ENCODE data around the gene MMP28. TPM values are rescaled to one million over a fixed set of nuclear protein-coding genes. Genes with fewer than 3 reads are reported as not detected.

Gene MMP28
- total and polyA plus RNA-seq, 2 donors (not counting 1 experiment from before 2014, with no cell fraction given), result 1.1 to 4.6 TPM

DNA sequence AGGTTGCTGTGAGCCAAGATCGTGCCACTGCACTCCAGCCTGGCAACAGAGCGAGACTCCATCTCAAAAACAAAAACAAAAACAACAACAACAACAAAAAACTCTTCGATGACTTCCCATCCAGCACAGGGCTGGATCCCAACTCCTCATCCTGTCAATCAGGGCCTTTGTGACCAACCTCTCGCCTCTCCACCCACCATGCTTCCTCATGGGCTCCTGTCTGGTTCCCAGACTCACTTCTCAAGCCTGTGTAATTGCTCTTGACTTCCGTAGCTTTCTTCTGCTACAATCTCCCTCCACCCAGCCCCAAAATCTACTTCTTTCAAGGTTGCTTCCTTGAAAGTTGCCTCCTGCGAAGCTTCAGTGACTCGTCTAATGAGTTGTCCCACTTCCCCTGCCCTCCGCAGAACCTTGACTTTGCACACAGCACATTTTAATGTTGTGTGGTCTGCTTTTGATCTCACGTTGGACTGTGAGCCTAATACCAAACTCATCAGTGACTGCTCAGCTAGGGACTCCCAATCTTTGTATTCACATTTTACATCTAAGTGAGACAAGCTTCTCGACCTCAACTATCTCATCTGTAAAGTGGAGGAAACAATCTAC is 64.9 kb downstream of the MMP28 start:
- peaks cover 2% of the 10 kb centered on the region for H3K36me3 ChIP-seq (ENCODE audit: control insufficient read depth, insufficient read depth, low read length)
- no peaks in the 10 kb centered on the region for H4K20me1 ChIP-seq (ENCODE audit: control insufficient read depth, extremely low read depth, insufficient read depth, low read length)
- peaks cover 4% of the 10 kb centered on the region for H3K27me3 ChIP-seq (ENCODE audit: control insufficient read depth, insufficient read depth, low read length)
- peaks cover 5% of the 10 kb centered on the region for H3K4me1 ChIP-seq (ENCODE audit: control insufficient read depth, extremely low read depth, insufficient read depth, low read length)
- H3K4me2 ChIP-seq (ENCODE audit: extremely low read depth, insufficient read depth, low read length), result no peak overlapping the region
- DNase-seq (ENCODE audit: low read depth in 2 of 2), result no peak
- no peak for TF ChIP-seq CTCF (conservative IDR thresholded peaks at IDR 0.05 in 1 of 2, IDR thresholded peaks at IDR 0.05 in 1 of 2; ENCODE audit: low read depth in 1 of 2, low read length in 2 of 2)
- no peak overlapping the region for H3K27ac ChIP-seq (ENCODE audit: insufficient read depth, low read length)
- H3K4me3 ChIP-seq (replicated peaks in 1 of 4; ENCODE audit: control extremely low read depth in 1 of 4, insufficient read depth in 1 of 4, low read depth in 3 of 4, low read length in 4 of 4), result no peak overlapping the region
- no peak overlapping the region for H3K9ac ChIP-seq (ENCODE audit: insufficient read depth, low read length)
- H3K79me2 ChIP-seq (ENCODE audit: control insufficient read depth, insufficient read depth, low read length), result no peaks in the 10 kb centered on the region
- H3K9me3 ChIP-seq (ENCODE audit: control insufficient read depth, insufficient read depth, low read depth, low read length), result no peaks in the 10 kb centered on the region
- no peak overlapping the region for H2AFZ ChIP-seq (ENCODE audit: low read length)

GRCh38 chr17:35729405-35729833 is 66.0 kb downstream of the MMP28 start:
- Histone ChIP-seq H4K20me1 (ENCODE audit: control insufficient read depth, extremely low read depth, insufficient read depth, low read length) (no peaks in the 10 kb centered on the region), H3K9me3 (ENCODE audit: control insufficient read depth, insufficient read depth, low read depth, low read length) (no peaks in the 10 kb centered on the region), H3K36me3 (ENCODE audit: control insufficient read depth, insufficient read depth, low read length) (peaks cover 6% of the 10 kb centered on the region), H3K9ac (ENCODE audit: insufficient read depth, low read length) (no peak overlapping the region), H3K27me3 (ENCODE audit: control insufficient read depth, insufficient read depth, low read length) (peaks cover 4% of the 10 kb centered on the region), H3K4me3 (replicated peaks in 1 of 4; ENCODE audit: control extremely low read depth in 1 of 4, insufficient read depth in 1 of 4, low read depth in 3 of 4, low read length in 4 of 4) (no peak overlapping the region), H3K4me1 (ENCODE audit: control insufficient read depth, extremely low read depth, insufficient read depth, low read length) (peaks cover 8% of the 10 kb centered on the region), H3K4me2 (ENCODE audit: extremely low read depth, insufficient read depth, low read length) (no peak overlapping the region), H3K27ac (ENCODE audit: insufficient read depth, low read length) (no peak overlapping the region), H3K79me2 (ENCODE audit: control insufficient read depth, insufficient read depth, low read length) (no peaks in the 10 kb centered on the region), H2AFZ (ENCODE audit: low read length) (no peak overlapping the region)
- no peak for TF ChIP-seq EZH2 (IDR thresholded peaks at IDR 0.05; ENCODE audit: low read length, missing control alignments)
- TF ChIP-seq CTCF (conservative IDR thresholded peaks at IDR 0.05 in 1 of 2, IDR thresholded peaks at IDR 0.05 in 1 of 2; ENCODE audit: low read depth in 1 of 2, low read length in 2 of 2), result no peak
- DNase-seq (ENCODE audit: low read depth in 2 of 2), result no peak

DNA sequence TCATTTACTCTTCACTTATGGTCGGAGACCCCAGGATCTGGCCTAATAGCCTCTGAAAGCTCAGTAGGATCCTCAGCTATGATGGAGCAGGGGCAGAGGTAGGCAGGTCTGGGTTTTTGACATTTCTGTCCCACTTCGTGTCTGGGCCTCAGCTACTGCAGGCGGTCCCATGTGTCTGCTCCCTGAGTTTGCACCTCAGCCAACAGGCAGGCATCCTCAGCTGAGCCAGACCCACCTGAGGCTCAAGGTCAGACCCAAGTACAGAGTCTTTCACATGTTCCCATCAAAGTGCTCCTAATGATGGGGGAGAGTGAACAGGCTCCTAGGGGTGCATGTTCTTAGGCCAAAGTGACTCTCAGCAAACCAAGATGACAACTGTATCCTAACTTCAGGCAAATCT is 66.9 kb downstream of the MMP28 start:
- no peak for DNase-seq (ENCODE audit: low read depth in 2 of 2)
- no peak overlapping the region for H3K4me3 ChIP-seq (replicated peaks in 1 of 4; ENCODE audit: control extremely low read depth in 1 of 4, insufficient read depth in 1 of 4, low read depth in 3 of 4, low read length in 4 of 4)
- no peaks in the 10 kb centered on the region for H4K20me1 ChIP-seq (ENCODE audit: control insufficient read depth, extremely low read depth, insufficient read depth, low read length)
- peaks cover 4% of the 10 kb centered on the region for H3K27me3 ChIP-seq (ENCODE audit: control insufficient read depth, insufficient read depth, low read length)
- peaks cover 6% of the 10 kb centered on the region for H3K36me3 ChIP-seq (ENCODE audit: control insufficient read depth, insufficient read depth, low read length)
- no peak overlapping the region for H2AFZ ChIP-seq (ENCODE audit: low read length)
- no peak overlapping the region for H3K4me2 ChIP-seq (ENCODE audit: extremely low read depth, insufficient read depth, low read length)
- H3K9ac ChIP-seq (ENCODE audit: insufficient read depth, low read length), result no peak overlapping the region
- no peaks in the 10 kb centered on the region for H3K79me2 ChIP-seq (ENCODE audit: control insufficient read depth, insufficient read depth, low read length)
- H3K4me1 ChIP-seq (ENCODE audit: control insufficient read depth, extremely low read depth, insufficient read depth, low read length), result peaks cover 8% of the 10 kb centered on the region
- no peak overlapping the region for H3K27ac ChIP-seq (ENCODE audit: insufficient read depth, low read length)
- H3K9me3 ChIP-seq (ENCODE audit: control insufficient read depth, insufficient read depth, low read depth, low read length), result no peaks in the 10 kb centered on the region
- TF ChIP-seq EZH2 (IDR thresholded peaks at IDR 0.05; ENCODE audit: low read length, missing control alignments), result no peak
- TF ChIP-seq CTCF (conservative IDR thresholded peaks at IDR 0.05 in 1 of 2, IDR thresholded peaks at IDR 0.05 in 1 of 2; ENCODE audit: low read depth in 1 of 2, low read length in 2 of 2), result no peak
